Hepatocyte (in vitro differentiated cells): Measurements from ENCODE around the gene ZNF560. TPM values are rescaled to one million over a fixed set of nuclear protein-coding genes. Genes with fewer than 3 reads are reported as not detected.
"Not testable (repeated sequence)": the region's sequence is repeated elsewhere in the genome, so short reads cannot be mapped to it uniquely, and the experiment has no call there.

Experiments used
- DNase-seq: peaks from one replicate; pipeline ENCODE4 v3.0.0-alpha.2; 2016; ENCODE audit warnings: low spot score
- H2AFZ ChIP-seq: fragments of 200-600 bp; sonication (generic); 2 replicates; pipeline ENCODE4 v1.6.0; 2016; ENCODE audit warnings: antibody characterized with exemption, mild to moderate bottlenecking
- H3K27ac ChIP-seq: fragments of 200-600 bp; sonication (generic); 2 replicates; pipeline ENCODE4 v1.5.1; 2016; ENCODE audit warnings: mild to moderate bottlenecking
- H3K27me3 ChIP-seq: fragments of 200-600 bp; sonication (generic); 2 replicates; pipeline ENCODE4 v1.6.1; 2016
- H3K36me3 ChIP-seq: fragments of 200-600 bp; sonication (generic); replicated peaks from 2 replicates; pipeline ENCODE4 v1.5.1; 2016; ENCODE audit warnings: low read depth; ENCODE audit not compliant: insufficient read depth
- H3K4me1 ChIP-seq: fragments of 200-600 bp; sonication (generic); 2 replicates; pipeline ENCODE4 v1.5.1; 2016; ENCODE audit warnings: mild to moderate bottlenecking, moderate library complexity; ENCODE audit not compliant: insufficient read depth
- H3K4me2 ChIP-seq: fragments of 200-600 bp; sonication (generic); 2 replicates; pipeline ENCODE4 v1.6.0; 2016
- H3K4me3 ChIP-seq: fragments of 200-600 bp; sonication (generic); 2 replicates; pipeline ENCODE4 v1.5.1; 2016; ENCODE audit warnings: mild to moderate bottlenecking
- H3K79me2 ChIP-seq: fragments of 200-600 bp; sonication (generic); 2 replicates; pipeline ENCODE4 v1.6.0; 2017; ENCODE audit warnings: mild to moderate bottlenecking
- H3K9me2 ChIP-seq: fragments of 200-600 bp; sonication (generic); replicated peaks from 2 replicates; pipeline ENCODE4 v1.6.0; 2017; ENCODE audit warnings: mild to moderate bottlenecking; ENCODE audit not compliant: insufficient read depth
- H3K9me3 ChIP-seq: fragments of 200-600 bp; sonication (generic); 2 replicates; pipeline ENCODE4 v1.5.1; 2016; ENCODE audit warnings: low read depth, mild to moderate bottlenecking
- H4K20me1 ChIP-seq: fragments of 200-600 bp; sonication (generic); 2 replicates; pipeline ENCODE4 v1.6.0; 2016; ENCODE audit warnings: mild to moderate bottlenecking; ENCODE audit not compliant: insufficient read depth, poor library complexity, severe bottlenecking
- CTCF ChIP-seq: fragments of 200-600 bp; sonication (generic); IDR thresholded peaks from 2 replicates; pipeline ENCODE4 v1.5.1; 2016; ENCODE audit warnings: antibody characterized with exemption, mild to moderate bottlenecking; ENCODE audit not compliant: poor library complexity
- EZH2 ChIP-seq: fragments of 200-600 bp; sonication (generic); IDR thresholded peaks from 2 replicates; pipeline ENCODE4 v1.6.1; 2016; ENCODE audit warnings: antibody characterized with exemption, mild to moderate bottlenecking, borderline replicate concordance
- EZH2phosphoT487 ChIP-seq: fragments of 200-600 bp; sonication (generic); IDR thresholded peaks from one replicate; pipeline ENCODE4 v1.6.1; 2018; ENCODE audit warnings: antibody characterized with exemption, mild to moderate bottlenecking, low read depth, moderate library complexity; ENCODE audit not compliant: unreplicated experiment, severe bottlenecking
- WGBS: methylation state at CpG from one replicate; pipeline ENCODE4 v1.1.6; 2016; ENCODE audit warnings: low lambda C conversion rate; ENCODE audit errors: missing lambda C conversion rate; 5-methylcytosine and 5-hydroxymethylcytosine counted together
- polyA plus RNA-seq: library from polyadenylated mRNA; unstranded; fragments of >200 nt; fragmentation: Nextera tagmentation; extraction: Ambion mirVana; gene quantifications from 2 replicates; pipeline ENCODE4 v1.2.1, GENCODE V29; 2016
- total RNA-seq: library from RNA; depleted of rRNA; stranded (reverse); fragments of >200 nt; gene quantifications from 2 replicates; pipeline ENCODE4 v1.2.3, GENCODE V29; 2014

The ZNF560 gene
- total RNA-seq (not detected in 2 replicates), polyA plus RNA-seq (not detected in 2 replicates)

GRCh38 chr19:9498183-9498902 is at the start of gene ZNF560:
Gene ZNF560 (minus strand): TSS chr19:9498616. CDS start chr19:9475313, 23,303 bp downstream.
- Histone ChIP-seq H3K4me1 (no peaks in the 10 kb centered on the region), H3K36me3 (no peaks in the 10 kb centered on the region), H4K20me1 (no peaks in the 10 kb centered on the region), H3K9me2 (no peaks in the 10 kb centered on the region), H2AFZ (no peak within 1 kb of the TSS), H3K79me2 (no peaks in the 10 kb centered on the region), H3K27ac (no peak within 1 kb of the TSS), H3K4me3 (no peak within 1 kb of the TSS), H3K9me3 (no peaks in the 10 kb centered on the region), H3K4me2 (no peak within 1 kb of the TSS), H3K27me3 (no peaks in the 10 kb centered on the region)
- TF ChIP-seq CTCF (no peak), EZH2 (no peak), EZH2phosphoT487 (no peak)
- 84% methylated on average over 44 of the region's 44 CpGs for WGBS
- DNase-seq: no peak

- WGBS: 83% methylated on average over 10 of the region's 11 CpGs
- H3K4me1 ChIP-seq: no peaks in the 10 kb centered on the region
- H3K9me3 ChIP-seq: no peaks in the 10 kb centered on the region
- no peak overlapping the region for H2AFZ ChIP-seq
- H3K27me3 ChIP-seq: no peaks in the 10 kb centered on the region
- no peak overlapping the region for H3K27ac ChIP-seq
- H3K36me3 ChIP-seq: no peaks in the 10 kb centered on the region
- H3K4me2 ChIP-seq: no peak overlapping the region
- H4K20me1 ChIP-seq: no peaks in the 10 kb centered on the region
- TF ChIP-seq CTCF (no peak), EZH2 (no peak), EZH2phosphoT487 (no peak)
- H3K9me2 ChIP-seq: no peaks in the 10 kb centered on the region
- no peaks in the 10 kb centered on the region for H3K79me2 ChIP-seq
- no peak for DNase-seq
- H3K4me3 ChIP-seq: no peak overlapping the region
Measured at GRCh38 chr19:9547870-9548269, 49.5 kb upstream of the ZNF560 start.

DNA sequence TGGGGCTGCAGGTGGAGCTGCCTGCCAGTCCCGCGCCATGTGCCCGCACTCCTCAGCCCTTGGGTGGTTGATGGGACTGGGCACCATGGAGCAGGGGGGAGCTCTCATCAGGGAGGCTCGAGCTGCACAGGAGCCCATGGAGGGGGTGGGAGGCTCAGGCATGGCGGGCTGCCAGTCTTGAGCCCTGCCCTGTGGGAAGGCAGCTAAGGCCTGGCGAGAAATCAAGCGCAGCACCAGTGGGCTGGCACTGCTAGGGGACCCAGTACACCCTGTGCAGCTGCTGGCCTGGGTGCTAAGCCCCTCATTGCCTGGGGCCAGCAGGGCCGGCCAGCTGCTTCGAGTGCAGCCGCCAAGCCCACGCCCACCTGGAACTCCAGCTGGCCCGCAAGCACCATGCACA is 42.9 kb upstream of the ZNF560 start:
- H3K4me1 ChIP-seq, H3K9me3 ChIP-seq, H2AFZ ChIP-seq, H3K4me2 ChIP-seq, DNase-seq, H3K27ac ChIP-seq, H3K9me2 ChIP-seq, H3K4me3 ChIP-seq, H3K27me3 ChIP-seq, H4K20me1 ChIP-seq, H3K36me3 ChIP-seq: not testable (repeated sequence)
- 88% methylated on average over 12 of the region's 12 CpGs for WGBS
- peaks cover 23% of the 10 kb centered on the region for H3K79me2 ChIP-seq

- not testable (repeated sequence) for H3K27ac ChIP-seq, H3K4me2 ChIP-seq, H3K4me1 ChIP-seq, DNase-seq, H4K20me1 ChIP-seq, H2AFZ ChIP-seq, H3K36me3 ChIP-seq, H3K4me3 ChIP-seq, H3K9me2 ChIP-seq, H3K27me3 ChIP-seq
- Histone ChIP-seq H3K9me3 (peaks cover 12% of the 10 kb centered on the region), H3K79me2 (peaks cover 27% of the 10 kb centered on the region)
- 93% methylated on average over 1 of the region's 1 CpG for WGBS
Measured at GRCh38 chr19:9539921-9540320, 41.5 kb upstream of the ZNF560 start.

- H4K20me1 ChIP-seq, H3K9me2 ChIP-seq, H3K27me3 ChIP-seq, H3K36me3 ChIP-seq, H3K4me1 ChIP-seq, DNase-seq: not testable (repeated sequence)
- WGBS: 91% methylated on average over 6 of the region's 6 CpGs
- H3K4me3 ChIP-seq: peak overlapping the region; percentile 91
- H3K27ac ChIP-seq: peak overlapping the region; percentile 100
- peaks cover 27% of the 10 kb centered on the region for H3K79me2 ChIP-seq
- peaks cover 17% of the 10 kb centered on the region for H3K9me3 ChIP-seq
- peak overlapping the region; percentile 95 for H2AFZ ChIP-seq
- H3K4me2 ChIP-seq: peak overlapping the region; percentile 84
Measured at GRCh38 chr19:9539201-9539600, 40.8 kb upstream of the ZNF560 start.
